ENCODE data around the gene EEIG1. TPM values are rescaled to one million over a fixed set of nuclear protein-coding genes. Genes with fewer than 3 reads are reported as not detected.
A peak's percentile ranks its signal among the peaks of the same experiment; 100 is the strongest.

EEIG1 gene
- total RNA-seq, 2 experiments from 2014 or later: 50.7 to 58.0 TPM

- intact Hi-C loops (cut with micrococcal nuclease): no loop called here
- DNase-seq: no peak
- Mint-ChIP-seq H3K27ac (no peak overlapping the region), H3K9me3 (no peaks in the 10 kb centered on the region), H3K4me1 (ENCODE audit: low read depth) (peaks cover 19% of the 10 kb centered on the region), H3K36me3 (no peaks in the 10 kb centered on the region), H3K27me3 (no peaks in the 10 kb centered on the region), H3K4me3 (no peak overlapping the region)
- ChIA-PET CTCF (interaction anchor here (1.3 kb wide), 1 partner anchor 59 kb away, joined by 4 read pairs; no protein-coding TSS in a partner anchor), POLR2A (no interaction called here)
Observed at GRCh38 chr9:128001151-128001778, 20.5 kb upstream of the EEIG1 start.

DNA sequence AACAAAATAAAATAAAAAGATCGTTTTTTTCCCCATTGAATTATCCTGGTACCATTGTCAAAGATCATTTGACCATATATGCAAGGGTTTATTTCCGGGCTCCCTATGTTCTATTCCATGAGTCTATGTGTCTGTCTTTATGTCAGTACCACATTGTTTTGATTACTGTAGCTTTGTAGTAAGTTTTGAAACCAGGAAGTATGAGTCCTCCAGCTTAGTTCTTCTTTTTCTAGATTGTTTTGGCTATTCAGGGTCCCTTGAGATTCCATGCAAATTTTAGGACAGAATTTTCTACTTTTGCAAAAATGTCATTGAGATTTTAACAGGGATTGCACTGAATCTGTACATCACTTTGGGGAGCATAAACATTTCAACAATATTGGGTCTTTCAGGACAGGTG is 18.7 kb upstream of the EEIG1 start:
- H3K27me3 Mint-ChIP-seq: no peaks in the 10 kb centered on the region
- no peaks in the 10 kb centered on the region for H3K9me3 Mint-ChIP-seq
- ChIA-PET CTCF (interaction anchor here (0.6 to 0.9 kb wide), 2 partner anchors 35 to 56 kb away, joined by 3 read pairs; no protein-coding TSS in a partner anchor), POLR2A (no interaction called here)
- no peak for DNase-seq
- intact Hi-C loops (cut with micrococcal nuclease): no loop called here
- peaks cover 10% of the 10 kb centered on the region for H3K4me1 Mint-ChIP-seq (ENCODE audit: low read depth)
- H3K36me3 Mint-ChIP-seq: no peaks in the 10 kb centered on the region
- no peak overlapping the region for H3K27ac Mint-ChIP-seq
- H3K4me3 Mint-ChIP-seq: no peak overlapping the region

GRCh38 chr9:127993721-127994120 is 12.9 kb upstream of the EEIG1 start:
- Mint-ChIP-seq H3K4me3 (no peak overlapping the region), H3K4me1 (ENCODE audit: low read depth) (peaks cover 12% of the 10 kb centered on the region), H3K27me3 (no peaks in the 10 kb centered on the region), H3K9me3 (no peaks in the 10 kb centered on the region), H3K36me3 (no peaks in the 10 kb centered on the region), H3K27ac (no peak overlapping the region)
- POLR2A ChIA-PET: no interaction called here
- CTCF ChIA-PET: interaction anchor here (0.9 kb wide), 1 partner anchor 50 kb away, joined by 3 read pairs; no protein-coding TSS in a partner anchor
- no peak for DNase-seq
- intact Hi-C loops (cut with micrococcal nuclease): no loop called here

GRCh38 chr9:127991757-127992274 is 11.0 kb upstream of the EEIG1 start:
- H3K27me3 Mint-ChIP-seq: no peaks in the 10 kb centered on the region
- H3K4me1 Mint-ChIP-seq (ENCODE audit: low read depth): peaks cover 12% of the 10 kb centered on the region
- no peak overlapping the region for H3K4me3 Mint-ChIP-seq
- no peaks in the 10 kb centered on the region for H3K36me3 Mint-ChIP-seq
- CTCF ChIA-PET: interaction anchor here (1.3 to 1.5 kb wide), 2 partner anchors 11 to 49 kb away, joined by 3 to 4 read pairs; partner anchors contain the start of gene EEIG1
- DNase-seq: no peak
- H3K9me3 Mint-ChIP-seq: no peaks in the 10 kb centered on the region
- intact Hi-C loops (cut with micrococcal nuclease): no loop called here
- POLR2A ChIA-PET: no interaction called here
- no peak overlapping the region for H3K27ac Mint-ChIP-seq

DNA sequence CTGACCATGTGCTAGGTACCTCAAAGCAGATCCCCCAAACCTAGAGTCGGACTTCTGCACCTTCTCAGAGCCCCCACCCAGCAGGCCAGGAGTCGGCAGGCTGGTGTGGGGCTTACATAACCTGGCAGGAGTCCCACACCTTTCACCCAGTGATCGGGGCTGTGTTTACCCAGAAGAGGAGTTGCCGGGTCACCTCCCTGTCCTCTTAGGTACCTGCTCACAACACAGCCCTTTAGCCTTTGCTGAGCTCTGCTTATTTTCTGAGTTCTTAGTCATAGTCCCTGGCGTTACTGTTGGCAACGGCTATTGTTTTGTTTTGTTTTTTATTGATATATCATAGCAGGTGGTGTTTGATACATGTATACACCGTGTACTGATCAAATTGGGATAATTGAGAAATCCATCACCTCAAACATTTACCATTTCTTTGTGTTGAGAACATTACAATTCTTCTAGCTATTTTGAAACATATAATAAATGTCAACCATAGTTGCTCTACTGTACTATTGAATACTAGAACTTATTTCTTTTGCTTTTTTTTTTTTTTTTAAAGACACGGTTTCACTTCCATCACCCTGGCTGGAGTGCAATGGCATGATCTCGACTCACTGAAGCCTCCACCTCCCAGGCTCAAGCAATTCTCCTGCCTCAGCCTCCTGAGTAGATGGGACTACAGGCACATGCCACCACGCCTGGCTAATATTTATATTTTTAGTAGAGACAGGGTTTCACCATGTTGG is 10.4 kb upstream of the EEIG1 start:
- H3K4me3 Mint-ChIP-seq: no peak overlapping the region
- no peaks in the 10 kb centered on the region for H3K36me3 Mint-ChIP-seq
- H3K9me3 Mint-ChIP-seq: no peaks in the 10 kb centered on the region
- ChIA-PET POLR2A (no interaction called here), CTCF (interaction anchor here (1.5 kb wide), 1 partner anchor 49 kb away, joined by 3 read pairs; no protein-coding TSS in a partner anchor)
- no peaks in the 10 kb centered on the region for H3K27me3 Mint-ChIP-seq
- DNase-seq: no peak
- H3K27ac Mint-ChIP-seq: no peak overlapping the region
- H3K4me1 Mint-ChIP-seq (ENCODE audit: low read depth): peaks cover 12% of the 10 kb centered on the region
- intact Hi-C loops (cut with micrococcal nuclease): no loop called here

- no peaks in the 10 kb centered on the region for H3K36me3 Mint-ChIP-seq
- CTCF ChIA-PET: interaction anchor here (1.5 kb wide), 1 partner anchor 48 kb away, joined by 3 read pairs; no protein-coding TSS in a partner anchor
- no peak for DNase-seq
- H3K4me1 Mint-ChIP-seq (ENCODE audit: low read depth): peaks cover 12% of the 10 kb centered on the region
- H3K27ac Mint-ChIP-seq: no peak overlapping the region
- no peak overlapping the region for H3K4me3 Mint-ChIP-seq
- intact Hi-C loops (cut with micrococcal nuclease): no loop called here
- POLR2A ChIA-PET: no interaction called here
- H3K9me3 Mint-ChIP-seq: no peaks in the 10 kb centered on the region
- no peaks in the 10 kb centered on the region for H3K27me3 Mint-ChIP-seq
Observed at GRCh38 chr9:127990554-127990953, 9.8 kb upstream of the EEIG1 start.

- CTCF ChIA-PET: no interaction called here
- H3K4me3 Mint-ChIP-seq: no peak overlapping the region
- peaks cover 12% of the 10 kb centered on the region for H3K4me1 Mint-ChIP-seq (ENCODE audit: low read depth)
- intact Hi-C loops (cut with micrococcal nuclease): no loop called here
- no peaks in the 10 kb centered on the region for H3K36me3 Mint-ChIP-seq
- no peaks in the 10 kb centered on the region for H3K27me3 Mint-ChIP-seq
- no peak for DNase-seq
- H3K9me3 Mint-ChIP-seq: no peaks in the 10 kb centered on the region
- no peak overlapping the region for H3K27ac Mint-ChIP-seq
- POLR2A ChIA-PET: no interaction called here
Observed at GRCh38 chr9:127989094-127989493, 8.3 kb upstream of the EEIG1 start.

DNA sequence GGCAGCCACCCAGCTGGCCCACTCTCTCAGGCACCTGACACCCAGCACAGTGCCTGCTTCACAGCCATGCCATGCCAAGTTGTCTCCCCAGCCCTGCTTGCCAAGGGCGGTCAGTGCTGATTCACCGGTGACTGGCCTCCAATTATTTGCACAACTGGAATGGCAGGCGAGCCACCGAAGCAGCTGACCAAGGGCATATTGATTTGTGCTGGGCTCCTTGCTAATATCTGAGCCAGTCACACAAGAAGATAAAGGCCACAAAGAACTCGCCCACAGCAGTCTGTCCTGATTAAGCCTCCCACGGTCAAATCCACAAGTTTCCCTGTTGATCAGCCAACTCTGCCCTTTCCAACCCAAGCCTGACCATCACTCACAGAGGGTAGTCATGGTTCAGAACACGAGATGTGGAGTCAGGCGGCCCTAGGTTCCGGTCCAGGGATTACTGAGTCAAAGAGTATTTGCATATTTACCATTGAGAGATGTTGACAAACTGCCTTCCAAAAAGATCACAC is 6.4 kb upstream of the EEIG1 start:
- H3K27me3 Mint-ChIP-seq: no peaks in the 10 kb centered on the region
- POLR2A ChIA-PET: no interaction called here
- H3K27ac Mint-ChIP-seq: no peak overlapping the region
- DNase-seq: no peak
- H3K36me3 Mint-ChIP-seq: no peaks in the 10 kb centered on the region
- peaks cover 26% of the 10 kb centered on the region for H3K4me1 Mint-ChIP-seq (ENCODE audit: low read depth)
- H3K9me3 Mint-ChIP-seq: no peaks in the 10 kb centered on the region
- CTCF ChIA-PET: interaction anchor here (1.3 kb wide), 1 partner anchor 44 kb away, joined by 5 read pairs; no protein-coding TSS in a partner anchor
- intact Hi-C loops (cut with micrococcal nuclease): no loop called here
- H3K4me3 Mint-ChIP-seq: no peak overlapping the region

GRCh38 chr9:127985011-127985410 is 4.2 kb upstream of the EEIG1 start:
- no peak for DNase-seq
- CTCF ChIA-PET: no interaction called here
- intact Hi-C loops (cut with micrococcal nuclease): no loop called here
- no peaks in the 10 kb centered on the region for H3K36me3 Mint-ChIP-seq
- no peaks in the 10 kb centered on the region for H3K9me3 Mint-ChIP-seq
- H3K4me1 Mint-ChIP-seq (ENCODE audit: low read depth): peaks cover 23% of the 10 kb centered on the region
- H3K27me3 Mint-ChIP-seq: no peaks in the 10 kb centered on the region
- H3K4me3 Mint-ChIP-seq: no peak overlapping the region
- H3K27ac Mint-ChIP-seq: no peak overlapping the region
- POLR2A ChIA-PET: no interaction called here

DNA sequence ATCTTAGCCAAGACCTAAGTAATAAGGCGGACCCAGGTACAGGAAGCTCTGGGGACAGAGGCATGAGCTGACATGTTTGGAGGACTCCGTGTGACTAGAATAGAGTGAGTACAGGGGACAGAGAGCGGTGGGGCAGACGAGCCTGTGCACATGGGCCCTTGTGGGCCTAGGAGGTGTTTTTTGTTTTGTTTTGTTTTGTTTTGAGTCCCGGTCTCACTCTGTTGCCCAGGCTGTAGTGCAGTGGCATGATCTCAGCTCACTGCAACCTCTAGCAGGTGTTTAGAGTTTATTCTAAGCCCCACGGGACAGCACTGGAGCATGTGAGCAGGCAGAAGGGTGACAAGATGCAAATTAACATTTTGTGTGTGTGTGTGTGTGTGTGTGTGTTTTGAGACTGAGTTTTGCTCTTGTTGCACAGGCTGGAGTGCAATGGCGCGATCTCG is 3.1 kb upstream of the EEIG1 start:
- no peak for DNase-seq
- ChIA-PET POLR2A (interaction anchor here (0.8 kb wide), 1 partner anchor 24 kb away, joined by 3 read pairs; no protein-coding TSS in a partner anchor), CTCF (interaction anchor here (12.2 kb wide), 1 partner anchor 51 kb away, joined by 76 read pairs; no protein-coding TSS in a partner anchor)
- H3K9me3 Mint-ChIP-seq: no peaks in the 10 kb centered on the region
- H3K4me1 Mint-ChIP-seq (ENCODE audit: low read depth): peaks cover 23% of the 10 kb centered on the region
- H3K36me3 Mint-ChIP-seq: peaks cover 8% of the 10 kb centered on the region
- intact Hi-C loops (cut with micrococcal nuclease): no loop called here
- no peaks in the 10 kb centered on the region for H3K27me3 Mint-ChIP-seq
- no peak overlapping the region for H3K4me3 Mint-ChIP-seq
- H3K27ac Mint-ChIP-seq: peak overlapping the region; percentile 42

GRCh38 chr9:127982912-127983311 is 2.1 kb upstream of the EEIG1 start:
- ChIA-PET CTCF (interaction anchor here (0.5 to 12.2 kb wide), 4 partner anchors 28 to 76 kb away, joined by 3 to 106 read pairs (median 48); no protein-coding TSS in a partner anchor), POLR2A (no interaction called here)
- Mint-ChIP-seq H3K27me3 (no peaks in the 10 kb centered on the region), H3K27ac (no peak overlapping the region), H3K36me3 (peaks cover 11% of the 10 kb centered on the region), H3K4me1 (ENCODE audit: low read depth) (peaks cover 26% of the 10 kb centered on the region), H3K9me3 (no peaks in the 10 kb centered on the region), H3K4me3 (no peak overlapping the region)
- DNase-seq: no peak
- intact Hi-C loops (cut with micrococcal nuclease): no loop called here

- intact Hi-C loops (cut with micrococcal nuclease): loop anchor here (1.0 kb wide), 2 partner anchors 26 to 45 kb away; no protein-coding TSS in a partner anchor
- Mint-ChIP-seq H3K4me3 (peak overlapping the region; percentile 93), H3K27me3 (no peaks in the 10 kb centered on the region), H3K27ac (peak overlapping the region; percentile 93), H3K9me3 (no peaks in the 10 kb centered on the region), H3K4me1 (ENCODE audit: low read depth) (peaks cover 36% of the 10 kb centered on the region), H3K36me3 (peaks cover 16% of the 10 kb centered on the region)
- DNase-seq: no peak
- POLR2A ChIA-PET: interaction anchor here (0.8 to 7.1 kb wide), 7 partner anchors 11 to 66 kb away, joined by 3 to 45 read pairs (median 8); partner anchors contain the start of gene PIP5KL1
- CTCF ChIA-PET: interaction anchor here (0.8 to 12.2 kb wide), 10 partner anchors 11 to 136 kb away, joined by 3 to 106 read pairs (median 6); partner anchors contain the start of gene NAIF1
Observed at GRCh38 chr9:127981559-127982121, 851 bp upstream of the EEIG1 start.
